Endometrial microvascular endothelial cells (primary cell): ENCODE results near the gene UCP2. TPM values are rescaled to one million over a fixed set of nuclear protein-coding genes. Genes with fewer than 3 reads are reported as not detected.

Experiments used
- in situ Hi-C: cut with HindIII; loops from 2 replicates; pipeline ENCODE4 v1.10.0; 2017; ENCODE audit warnings: low sequenced_read_pairs, low pct_unique_long_range_greater_than_20kb; ENCODE audit errors: inconsistent ontology term
- total RNA-seq: library from RNA; depleted of rRNA; stranded (reverse); fragments of >200 nt; gene quantifications from one replicate; pipeline ENCODE4 v1.2.3, GENCODE V29; 2015; ENCODE audit errors: inconsistent ontology term

The UCP2 gene
- total RNA-seq = 0.74 TPM

- in situ Hi-C loops = no loop called here
Observed at GRCh38 chr11:73982595-73982989, at the start of gene UCP2. Gene UCP2, minus strand, starts transcription at chr11:73982843. Its CDS starts 4,465 bp downstream, at chr11:73978378.

- in situ Hi-C loops = no loop called here
Observed at GRCh38 chr11:74030723-74031676, 48.4 kb upstream of the UCP2 start.

- in situ Hi-C loops = no loop called here
Observed at GRCh38 chr11:74025467-74026166, 43.0 kb upstream of the UCP2 start.

GRCh38 chr11:74024261-74025029 is 41.8 kb upstream of the UCP2 start:
- in situ Hi-C loops = no loop called here

- in situ Hi-C loops = no loop called here
Observed at GRCh38 chr11:74023276-74023675, 40.6 kb upstream of the UCP2 start.

- in situ Hi-C loops = no loop called here
Observed at GRCh38 chr11:74022546-74022945, 39.9 kb upstream of the UCP2 start.

GRCh38 chr11:74021998-74022397 is 39.4 kb upstream of the UCP2 start:
- in situ Hi-C loops = no loop called here

GRCh38 chr11:74020539-74020938 is 37.9 kb upstream of the UCP2 start:
- in situ Hi-C loops = no loop called here

GRCh38 chr11:74019860-74020259 is 37.2 kb upstream of the UCP2 start:
- in situ Hi-C loops = no loop called here

GRCh38 chr11:74019104-74019738 is 36.6 kb upstream of the UCP2 start:
- in situ Hi-C loops = no loop called here

- in situ Hi-C loops = no loop called here
Observed at GRCh38 chr11:74018331-74019005, 35.8 kb upstream of the UCP2 start.

GRCh38 chr11:74017631-74018030 is 35.0 kb upstream of the UCP2 start:
- in situ Hi-C loops = no loop called here

- in situ Hi-C loops = no loop called here
Observed at GRCh38 chr11:74015919-74016684, 33.5 kb upstream of the UCP2 start.

GRCh38 chr11:74014880-74015279 is 32.2 kb upstream of the UCP2 start:
- in situ Hi-C loops = no loop called here

GRCh38 chr11:74013141-74013540 is 30.5 kb upstream of the UCP2 start:
- in situ Hi-C loops = no loop called here

GRCh38 chr11:74012074-74012809 is 29.6 kb upstream of the UCP2 start:
- in situ Hi-C loops = no loop called here
